Endodermal cell (in vitro differentiated cells): ENCODE results near the gene ARGLU1. TPM values are rescaled to one million over a fixed set of nuclear protein-coding genes. Genes with fewer than 3 reads are reported as not detected.

Experiments used
- DNase-seq: peaks from one replicate; pipeline ENCODE4 v3.0.0-alpha.2; 2017
- H3K27ac ChIP-seq: 2 replicates; pipeline ENCODE4 v1.5.1; 2013; ENCODE audit warnings: mild to moderate bottlenecking, low read depth, low read length, moderate library complexity
- H3K27me3 ChIP-seq: 2 replicates; pipeline ENCODE4 v1.6.1; 2013; ENCODE audit warnings: mild to moderate bottlenecking, low read length, moderate library complexity; ENCODE audit not compliant: insufficient read depth, control insufficient read depth, poor library complexity, severe bottlenecking
- H3K36me3 ChIP-seq: 2 replicates; pipeline ENCODE4 v1.7.0; 2013; ENCODE audit warnings: mild to moderate bottlenecking, low read length, moderate library complexity; ENCODE audit not compliant: control insufficient read depth, insufficient read depth
- H3K4me1 ChIP-seq: one replicate; pipeline ENCODE4 v1.7.0; 2013; ENCODE audit warnings: low read length; ENCODE audit not compliant: control insufficient read depth, insufficient read depth
- H3K4me3 ChIP-seq: 2 replicates; pipeline ENCODE4 v1.5.1; 2013; ENCODE audit warnings: mild to moderate bottlenecking, low read length, moderate library complexity
- H3K9ac ChIP-seq: 2 replicates; pipeline ENCODE4 v1.6.1; 2013; ENCODE audit warnings: mild to moderate bottlenecking, low read length, moderate library complexity; ENCODE audit not compliant: poor library complexity, severe bottlenecking; ENCODE audit errors: extremely low read depth
- H3K9me3 ChIP-seq: 2 replicates; pipeline ENCODE4 v1.6.1; 2013; ENCODE audit warnings: mild to moderate bottlenecking, low read length, moderate library complexity; ENCODE audit not compliant: control insufficient read depth
- H3K27ac Mint-ChIP-seq: 2 replicates; pipeline ENCODE4 v1.8.0; 2020; ENCODE audit warnings: mixed read lengths
- H3K27me3 Mint-ChIP-seq: 2 replicates; pipeline ENCODE4 v1.8.0; 2021; ENCODE audit warnings: mild to moderate bottlenecking, mixed read lengths; ENCODE audit not compliant: insufficient read depth
- H3K36me3 Mint-ChIP-seq: 2 replicates; pipeline ENCODE4 v1.8.0; 2020; ENCODE audit warnings: low read depth, mixed read lengths
- H3K4me1 Mint-ChIP-seq: 2 replicates; pipeline ENCODE4 v1.8.0; 2020; ENCODE audit warnings: mixed read lengths
- H3K4me3 Mint-ChIP-seq: 2 replicates; pipeline ENCODE4 v1.8.0; 2020; ENCODE audit warnings: mild to moderate bottlenecking, moderate library complexity, mixed read lengths
- H3K9me3 Mint-ChIP-seq: 2 replicates; pipeline ENCODE4 v1.8.0; 2020; ENCODE audit warnings: mild to moderate bottlenecking, mixed read lengths
- CTCF ChIP-seq: fragments of 200-600 bp; sonication (generic); conservative IDR thresholded peaks from 2 replicates; pipeline ENCODE4 v1.5.0; 2021; ENCODE audit warnings: antibody characterized with exemption, mild to moderate bottlenecking
- WGBS, 2 experiments: methylation state at CpG; one replicate each; pipeline versions ENCODE4 v1.1.5 to v1.1.7; 2013; ENCODE audit warnings: missing lambda C conversion rate in 2 of 2, mixed read lengths in 1 of 2; ENCODE audit not compliant: insufficient coverage in 1 of 2, insufficient read length in 1 of 2; 5-methylcytosine and 5-hydroxymethylcytosine counted together
- total RNA-seq, 2 donors: library from RNA; stranded (reverse); fragmentation: NEBNext Ultra II Directional in 1 of 2; extraction: Animal tissue kit (Norgen Biotek cat#: 25700) in 1 of 2; gene quantifications; 2 replicates in 1 of 2; 3 replicates in 1 of 2; pipeline ENCODE4 v1.2.1, GENCODE V29; 2021

ARGLU1 gene
- total RNA-seq, 2 donors from 2014 or later = 80.6 to 101 TPM

GRCh38 chr13:106536244-106537034 is 31.5 kb downstream of the ARGLU1 start:
- 7 to 8% methylated on average over 17 to 50 of the region's 50 CpGs for WGBS, 2 experiments
- peaks cover 23% of the 10 kb centered on the region for H3K4me1 Mint-ChIP-seq
- peaks cover 10% of the 10 kb centered on the region for H3K36me3 Mint-ChIP-seq
- H3K27me3 ChIP-seq = peaks cover 33% of the 10 kb centered on the region
- H3K27ac Mint-ChIP-seq = no peak overlapping the region
- H3K9me3 Mint-ChIP-seq = no peaks in the 10 kb centered on the region
- peak; percentile 97 for DNase-seq
- peaks cover 11% of the 10 kb centered on the region for H3K36me3 ChIP-seq
- H3K27ac ChIP-seq = peak overlapping the region; percentile 79
- H3K4me1 ChIP-seq = peaks cover 6% of the 10 kb centered on the region
- H3K9ac ChIP-seq = no peak overlapping the region
- peak overlapping the region; percentile 82 for H3K4me3 ChIP-seq
- peak; percentile 98 for TF ChIP-seq CTCF
- peak overlapping the region; percentile 62 for H3K4me3 Mint-ChIP-seq
- H3K27me3 Mint-ChIP-seq = peaks cover 31% of the 10 kb centered on the region
- H3K9me3 ChIP-seq = no peaks in the 10 kb centered on the region

- Mint-ChIP-seq H3K36me3 (peaks cover 2% of the 10 kb centered on the region), H3K4me1 (peaks cover 27% of the 10 kb centered on the region), H3K4me3 (peak within 1 kb of the TSS; percentile 62), H3K27me3 (peaks cover 38% of the 10 kb centered on the region), H3K9me3 (no peaks in the 10 kb centered on the region), H3K27ac (no peak within 1 kb of the TSS)
- 0 to 2% methylated on average over 18 to 102 of the region's 102 CpGs for WGBS, 2 experiments
- Histone ChIP-seq H3K9me3 (no peaks in the 10 kb centered on the region), H3K27me3 (peaks cover 40% of the 10 kb centered on the region), H3K27ac (peak within 1 kb of the TSS; percentile 79), H3K4me1 (peaks cover 13% of the 10 kb centered on the region), H3K4me3 (peak within 1 kb of the TSS; percentile 82), H3K36me3 (peaks cover 3% of the 10 kb centered on the region), H3K9ac (no peak within 1 kb of the TSS)
- DNase-seq = peak; percentile 95
- TF ChIP-seq CTCF = no peak
Observed at GRCh38 chr13:106535552-106536243, 32.2 kb downstream of the ARGLU1 start, which contains the start of gene EFNB2. TSS of gene EFNB2 (minus strand) at chr13:106535662. CDS start at chr13:106534964, 698 bp downstream.

- TF ChIP-seq CTCF = no peak
- Mint-ChIP-seq H3K4me1 (peaks cover 34% of the 10 kb centered on the region), H3K27ac (no peak overlapping the region), H3K27me3 (peaks cover 46% of the 10 kb centered on the region), H3K9me3 (no peaks in the 10 kb centered on the region), H3K4me3 (peak overlapping the region; percentile 62), H3K36me3 (no peaks in the 10 kb centered on the region)
- no peak overlapping the region for H3K9ac ChIP-seq
- peak; percentile 76 for DNase-seq
- peak overlapping the region; percentile 63 for H3K27ac ChIP-seq
- peaks cover 20% of the 10 kb centered on the region for H3K4me1 ChIP-seq
- H3K36me3 ChIP-seq = no peaks in the 10 kb centered on the region
- no peaks in the 10 kb centered on the region for H3K9me3 ChIP-seq
- WGBS, 2 experiments = 0% methylated on average over 19 to 121 of the region's 121 CpGs
- H3K27me3 ChIP-seq = peaks cover 48% of the 10 kb centered on the region
- peak overlapping the region; percentile 82 for H3K4me3 ChIP-seq
Observed at GRCh38 chr13:106534639-106535551, 33.0 kb downstream of the ARGLU1 start.
